Liver (tissue), 3 donors: ENCODE data around the gene EPB42.

ENCODE experiments used
- FOXA1 ChIP-seq: IDR thresholded peaks from 2 replicates; pipeline ENCODE4 v1.6.1; 2016; ENCODE audit warnings: antibody characterized with exemption
- GABPA ChIP-seq, 2 donors: IDR thresholded peaks in 1 of 2; conservative IDR thresholded peaks in 1 of 2; 2 replicates each; pipeline ENCODE4 v1.6.1; 2016; ENCODE audit warnings: antibody characterized with exemption in 2 of 2, mild to moderate bottlenecking in 1 of 2, moderate library complexity in 1 of 2
- HNF4A ChIP-seq, 2 donors: conservative IDR thresholded peaks; 2 replicates each; pipeline ENCODE4 v1.6.1; 2016; ENCODE audit warnings: antibody characterized with exemption in 2 of 2, mild to moderate bottlenecking in 2 of 2
- HNF4G ChIP-seq: IDR thresholded peaks from 2 replicates; pipeline ENCODE4 v1.6.1; 2016; ENCODE audit warnings: antibody characterized with exemption
- JUND ChIP-seq, 2 donors: IDR thresholded peaks; 2 replicates each; pipeline ENCODE4 v1.6.1; 2016; ENCODE audit warnings: antibody characterized with exemption in 2 of 2
- RAD21 ChIP-seq, 2 donors: IDR thresholded peaks; 2 replicates each; pipeline ENCODE4 v1.6.1; 2016; ENCODE audit warnings: antibody characterized with exemption in 2 of 2, mild to moderate bottlenecking in 2 of 2
- SP1 ChIP-seq: IDR thresholded peaks from 2 replicates; pipeline ENCODE4 v1.6.1; 2018; ENCODE audit warnings: antibody characterized with exemption, mild to moderate bottlenecking
- TAF1 ChIP-seq: conservative IDR thresholded peaks from 2 replicates; pipeline ENCODE4 v1.6.1; 2016; ENCODE audit warnings: antibody characterized with exemption, mild to moderate bottlenecking
- YY1 ChIP-seq: IDR thresholded peaks from 2 replicates; pipeline ENCODE4 v1.6.1; 2016; ENCODE audit warnings: antibody characterized with exemption, mild to moderate bottlenecking
- TF ChIP-seq, protein P1 (sequence below): fragments of 150-350 bp; IDR thresholded peaks from 2 replicates; pipeline ENCODE4 v1.5.1; 2017; ENCODE audit warnings: improper control_type of control experiment, low read depth, low read length; ENCODE audit not compliant: missing input control
- TF ChIP-seq, protein P2 (sequence below): IDR thresholded peaks from 2 replicates; pipeline ENCODE4 v1.6.1; 2016; ENCODE audit warnings: antibody characterized with exemption
- TF ChIP-seq, protein P3 (sequence below): IDR thresholded peaks from 2 replicates; pipeline ENCODE4 v1.6.1; 2016; ENCODE audit warnings: antibody characterized with exemption
- TF ChIP-seq, protein P4 (sequence below): IDR thresholded peaks from 2 replicates; pipeline ENCODE4 v1.6.1; 2016; ENCODE audit warnings: antibody characterized with exemption
- donor health status: healthy.
- donor health status: healthy.

DNA sequence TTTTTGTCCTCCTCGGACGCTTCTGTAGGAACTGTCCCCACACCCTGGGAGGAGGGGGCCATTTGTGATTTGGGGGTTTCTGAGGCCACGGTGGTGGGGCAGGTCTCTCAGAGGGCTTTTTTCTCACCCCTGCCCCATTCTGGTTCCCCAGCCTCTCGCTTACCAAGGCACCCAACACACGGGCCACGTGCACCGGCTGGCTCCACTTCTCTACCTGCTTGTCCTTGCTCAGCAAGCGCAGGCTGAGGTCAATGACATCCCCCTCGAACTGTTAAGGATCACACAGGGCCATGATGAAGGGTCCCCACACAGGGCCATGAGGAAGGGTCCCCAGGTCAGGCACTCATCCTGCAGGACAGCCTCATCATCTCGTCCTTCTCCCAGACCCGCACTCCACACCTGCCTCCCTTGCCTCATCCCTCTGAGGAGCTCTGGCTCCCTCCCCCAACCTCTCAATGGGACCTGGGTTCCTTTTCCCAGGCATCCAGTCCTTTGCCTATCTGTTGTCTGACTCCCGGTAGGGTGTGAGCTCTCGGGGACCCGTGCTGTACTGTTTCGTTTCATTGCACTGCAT is 10.6 kb downstream of the EPB42 start:
- no peak for TF ChIP-seq YY1
- TF ChIP-seq JUND (IDR thresholded peaks at IDR 0.05), result no peak
- TF ChIP-seq, protein P1, sequence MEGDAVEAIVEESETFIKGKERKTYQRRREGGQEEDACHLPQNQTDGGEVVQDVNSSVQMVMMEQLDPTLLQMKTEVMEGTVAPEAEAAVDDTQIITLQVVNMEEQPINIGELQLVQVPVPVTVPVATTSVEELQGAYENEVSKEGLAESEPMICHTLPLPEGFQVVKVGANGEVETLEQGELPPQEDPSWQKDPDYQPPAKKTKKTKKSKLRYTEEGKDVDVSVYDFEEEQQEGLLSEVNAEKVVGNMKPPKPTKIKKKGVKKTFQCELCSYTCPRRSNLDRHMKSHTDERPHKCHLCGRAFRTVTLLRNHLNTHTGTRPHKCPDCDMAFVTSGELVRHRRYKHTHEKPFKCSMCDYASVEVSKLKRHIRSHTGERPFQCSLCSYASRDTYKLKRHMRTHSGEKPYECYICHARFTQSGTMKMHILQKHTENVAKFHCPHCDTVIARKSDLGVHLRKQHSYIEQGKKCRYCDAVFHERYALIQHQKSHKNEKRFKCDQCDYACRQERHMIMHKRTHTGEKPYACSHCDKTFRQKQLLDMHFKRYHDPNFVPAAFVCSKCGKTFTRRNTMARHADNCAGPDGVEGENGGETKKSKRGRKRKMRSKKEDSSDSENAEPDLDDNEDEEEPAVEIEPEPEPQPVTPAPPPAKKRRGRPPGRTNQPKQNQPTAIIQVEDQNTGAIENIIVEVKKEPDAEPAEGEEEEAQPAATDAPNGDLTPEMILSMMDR, result no peak
- TF ChIP-seq SP1, result no peak
- TF ChIP-seq HNF4G, result no peak
- no peak for TF ChIP-seq GABPA (IDR thresholded peaks at IDR 0.05 in 1 of 2, conservative IDR thresholded peaks at IDR 0.05 in 1 of 2)
- no peak for TF ChIP-seq RAD21 (IDR thresholded peaks at IDR 0.05)
- TF ChIP-seq, protein P2, sequence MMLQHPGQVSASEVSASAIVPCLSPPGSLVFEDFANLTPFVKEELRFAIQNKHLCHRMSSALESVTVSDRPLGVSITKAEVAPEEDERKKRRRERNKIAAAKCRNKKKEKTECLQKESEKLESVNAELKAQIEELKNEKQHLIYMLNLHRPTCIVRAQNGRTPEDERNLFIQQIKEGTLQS, result no peak
- TF ChIP-seq, protein P3, sequence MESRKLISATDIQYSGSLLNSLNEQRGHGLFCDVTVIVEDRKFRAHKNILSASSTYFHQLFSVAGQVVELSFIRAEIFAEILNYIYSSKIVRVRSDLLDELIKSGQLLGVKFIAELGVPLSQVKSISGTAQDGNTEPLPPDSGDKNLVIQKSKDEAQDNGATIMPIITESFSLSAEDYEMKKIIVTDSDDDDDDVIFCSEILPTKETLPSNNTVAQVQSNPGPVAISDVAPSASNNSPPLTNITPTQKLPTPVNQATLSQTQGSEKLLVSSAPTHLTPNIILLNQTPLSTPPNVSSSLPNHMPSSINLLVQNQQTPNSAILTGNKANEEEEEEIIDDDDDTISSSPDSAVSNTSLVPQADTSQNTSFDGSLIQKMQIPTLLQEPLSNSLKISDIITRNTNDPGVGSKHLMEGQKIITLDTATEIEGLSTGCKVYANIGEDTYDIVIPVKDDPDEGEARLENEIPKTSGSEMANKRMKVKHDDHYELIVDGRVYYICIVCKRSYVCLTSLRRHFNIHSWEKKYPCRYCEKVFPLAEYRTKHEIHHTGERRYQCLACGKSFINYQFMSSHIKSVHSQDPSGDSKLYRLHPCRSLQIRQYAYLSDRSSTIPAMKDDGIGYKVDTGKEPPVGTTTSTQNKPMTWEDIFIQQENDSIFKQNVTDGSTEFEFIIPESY, result no peak
- no peak for TF ChIP-seq FOXA1
- TF ChIP-seq, protein P4, sequence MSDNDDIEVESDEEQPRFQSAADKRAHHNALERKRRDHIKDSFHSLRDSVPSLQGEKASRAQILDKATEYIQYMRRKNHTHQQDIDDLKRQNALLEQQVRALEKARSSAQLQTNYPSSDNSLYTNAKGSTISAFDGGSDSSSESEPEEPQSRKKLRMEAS, result no peak
- no peak for TF ChIP-seq TAF1
- TF ChIP-seq HNF4A (conservative IDR thresholded peaks at IDR 0.05), result no peak
